Measurements from ENCODE around the gene USP37. TPM values are rescaled to one million over a fixed set of nuclear protein-coding genes. Genes with fewer than 3 reads are reported as not detected.

USP37 gene
- total RNA-seq, 1 experiment from 2014 or later: 16.1 TPM

- no peak for DNase-seq (ENCODE audit: low read depth)
Measured at GRCh38 chr2:218477247-218477646, 90.9 kb downstream of the USP37 start.

- no peak for DNase-seq (ENCODE audit: low read depth)
Measured at GRCh38 chr2:218476676-218477075, 91.5 kb downstream of the USP37 start.

GRCh38 chr2:218474527-218474926 lies 93.6 kb downstream of the USP37 start:
- no peak for DNase-seq (ENCODE audit: low read depth)

- DNase-seq (ENCODE audit: low read depth): no peak
Measured at GRCh38 chr2:218472988-218473387, 95.2 kb downstream of the USP37 start.

DNA sequence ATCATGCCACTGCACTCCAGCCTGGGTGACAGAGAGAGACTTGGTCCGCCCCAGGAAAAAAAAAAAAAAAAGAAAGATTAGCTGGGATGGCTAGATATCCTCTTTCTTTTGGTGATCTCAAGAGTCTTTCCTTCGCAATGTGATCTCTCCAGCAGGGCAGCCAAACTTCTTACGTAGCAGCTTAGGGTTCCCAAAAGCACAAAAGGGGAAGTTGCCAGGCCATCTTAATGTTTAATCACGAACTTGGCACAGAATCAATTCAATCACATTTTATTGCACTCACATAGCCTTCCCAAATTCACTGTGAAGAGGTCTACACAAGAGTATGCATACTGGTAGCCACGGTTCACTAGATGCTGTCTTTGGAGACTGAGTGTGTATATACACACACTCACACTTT lies 96.2 kb downstream of the USP37 start:
- no peak for DNase-seq (ENCODE audit: low read depth)

- no peak for DNase-seq (ENCODE audit: low read depth)
Measured at GRCh38 chr2:218471036-218471435, 97.1 kb downstream of the USP37 start.

- DNase-seq (ENCODE audit: low read depth): no peak
Measured at GRCh38 chr2:218470448-218470847, 97.7 kb downstream of the USP37 start.

- DNase-seq (ENCODE audit: low read depth): no peak
Measured at GRCh38 chr2:218465987-218466633, 102.0 kb downstream of the USP37 start.

GRCh38 chr2:218458598-218458997 lies 109.6 kb downstream of the USP37 start:
- no peak for DNase-seq (ENCODE audit: low read depth)

DNA sequence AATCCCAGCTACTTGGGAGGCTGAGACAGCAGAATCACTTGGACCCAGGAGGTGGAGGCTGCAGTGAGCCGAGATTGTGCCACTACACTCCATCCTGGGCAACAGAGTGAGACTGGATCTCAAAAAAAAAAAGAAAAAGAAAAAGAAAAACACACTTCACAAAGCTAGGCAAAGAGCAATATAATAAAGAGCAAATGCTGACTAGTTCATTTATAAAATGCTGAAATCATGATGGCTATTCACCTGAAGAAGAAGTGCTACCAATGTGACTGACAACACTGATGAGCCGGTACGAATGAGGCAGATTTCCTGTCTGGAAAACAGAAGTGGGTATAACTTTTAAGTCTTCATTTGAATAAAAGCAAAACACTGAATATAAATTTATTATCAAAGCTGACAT lies 111.3 kb downstream of the USP37 start:
- DNase-seq (ENCODE audit: low read depth): no peak

- no peak for DNase-seq (ENCODE audit: low read depth)
Measured at GRCh38 chr2:218452079-218452478, 116.1 kb downstream of the USP37 start.

- DNase-seq (ENCODE audit: low read depth): peak; percentile 36
Measured at GRCh38 chr2:218448934-218449333, 119.2 kb downstream of the USP37 start.

GRCh38 chr2:218447072-218447471 lies 121.1 kb downstream of the USP37 start:
- no peak for DNase-seq (ENCODE audit: low read depth)

- no peak for DNase-seq (ENCODE audit: low read depth)
Measured at GRCh38 chr2:218446547-218446946, 121.6 kb downstream of the USP37 start.

GRCh38 chr2:218445602-218446001 lies 122.5 kb downstream of the USP37 start:
- no peak for DNase-seq (ENCODE audit: low read depth)

DNA sequence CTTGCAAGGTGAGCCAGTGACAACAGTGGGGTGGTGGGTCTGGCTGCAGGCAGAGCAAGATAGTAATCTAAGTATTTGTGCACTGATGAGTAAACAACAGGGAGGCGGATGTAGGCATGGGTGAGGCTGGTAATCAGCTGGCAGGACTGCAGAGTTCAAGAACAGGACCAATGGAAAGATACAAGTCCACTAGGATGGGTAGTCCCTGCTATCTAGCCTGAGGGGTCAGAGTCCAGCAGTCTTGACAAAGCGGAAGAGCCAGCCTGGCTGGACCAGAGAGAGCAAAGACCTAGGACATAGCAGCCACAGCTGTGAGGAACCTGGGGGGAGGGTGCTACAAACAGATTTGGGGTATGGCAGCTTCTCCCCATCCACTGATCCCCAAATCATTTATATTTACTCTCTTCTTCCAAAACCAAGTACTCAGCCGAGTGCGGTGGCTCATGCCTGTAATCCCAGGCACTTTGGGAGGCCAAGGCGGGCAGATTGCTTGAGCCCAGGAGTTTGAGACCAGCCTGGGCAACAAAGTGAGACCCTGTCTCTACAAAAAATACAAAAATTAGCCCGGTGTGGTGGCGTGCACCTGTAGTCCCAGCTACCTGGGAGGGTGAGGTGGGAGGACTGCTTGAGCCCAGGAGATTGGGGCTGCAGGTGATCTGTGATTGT lies 123.3 kb downstream of the USP37 start:
- no peak for DNase-seq (ENCODE audit: low read depth)

- DNase-seq (ENCODE audit: low read depth): no peak
Measured at GRCh38 chr2:218438596-218438995, 129.6 kb downstream of the USP37 start.

GRCh38 chr2:218437969-218438368 lies 130.2 kb downstream of the USP37 start:
- no peak for DNase-seq (ENCODE audit: low read depth)

GRCh38 chr2:218436992-218437391 lies 131.2 kb downstream of the USP37 start:
- DNase-seq (ENCODE audit: low read depth): no peak

- DNase-seq (ENCODE audit: low read depth): no peak
Measured at GRCh38 chr2:218435003-218435982, 132.9 kb downstream of the USP37 start.

DNA sequence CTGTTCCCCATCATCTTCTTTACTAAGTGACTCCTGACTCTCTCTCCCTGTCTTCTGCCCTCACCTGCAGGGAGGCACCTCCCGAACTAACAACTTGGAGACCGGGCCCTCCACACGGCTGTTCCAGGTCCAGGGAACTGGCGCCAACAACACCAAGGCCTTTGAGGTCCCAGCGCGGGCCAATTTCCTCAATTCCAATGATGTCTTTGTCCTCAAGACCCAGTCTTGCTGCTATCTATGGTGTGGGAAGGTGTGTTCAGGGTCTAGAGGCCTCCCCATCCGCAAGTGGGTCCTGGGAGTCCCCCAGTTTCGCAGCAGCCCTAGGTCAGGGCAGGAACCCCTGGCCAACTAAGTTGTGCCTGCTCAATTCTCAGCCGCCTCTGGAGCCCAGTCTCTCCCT lies 133.7 kb downstream of the USP37 start:
- DNase-seq (ENCODE audit: low read depth): no peak

- DNase-seq (ENCODE audit: low read depth): no peak
Measured at GRCh38 chr2:218432676-218433365, 135.3 kb downstream of the USP37 start.
